HTR-8/SVneo (cell line): ENCODE data around the gene MTF2.

ENCODE experiments used
- DNase-seq: peaks from one replicate; pipeline ENCODE4 v3.0.0; 2011; ENCODE audit warnings: low spot score, mixed read lengths; ENCODE audit not compliant: insufficient read length
- FAIRE-seq: peaks from 2 replicates; lab custom pipeline; 2011; peaks lifted over from hg19 to GRCh38; lab: Jason Lieb, UNC

MTF2 gene

DNA sequence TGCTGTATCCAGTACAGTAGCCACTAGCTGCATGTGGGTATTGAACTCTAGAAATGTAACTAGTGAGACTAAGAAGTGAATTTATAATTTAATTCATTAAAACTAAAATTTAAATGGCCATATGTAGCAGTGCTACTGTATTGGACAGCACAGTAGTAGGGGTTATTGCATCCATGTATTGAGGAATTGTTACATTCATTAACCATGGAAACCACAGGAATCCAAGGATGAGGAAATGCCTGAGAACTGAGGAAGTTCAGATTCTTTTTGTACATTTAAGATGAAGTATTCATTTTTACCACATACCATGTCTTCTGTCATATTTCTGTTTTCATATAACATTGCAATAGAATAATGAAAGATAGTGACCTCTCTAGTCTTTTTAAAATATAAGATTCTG, 2.6 kb downstream of the MTF2 start:
- FAIRE-seq (no peak), DNase-seq (peak; percentile 47)

DNA sequence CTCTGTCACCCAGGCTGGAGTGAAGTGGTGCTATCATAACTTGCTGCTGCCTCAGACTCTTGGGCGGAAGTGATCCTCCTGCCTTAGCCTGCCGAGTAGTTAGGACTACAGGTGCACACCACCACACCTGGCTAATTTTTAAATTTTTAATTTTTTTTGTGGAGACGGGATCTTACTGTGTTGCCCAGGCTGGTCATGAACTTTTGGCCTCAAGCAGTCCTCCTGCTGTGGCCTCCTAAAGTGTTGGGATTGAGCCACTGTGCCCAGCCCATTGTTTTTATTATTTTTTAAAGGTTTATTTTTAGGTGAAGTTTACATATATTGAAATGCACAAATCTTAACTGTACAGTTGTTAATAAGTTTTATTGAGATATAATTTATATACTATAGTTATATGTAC, 3.2 kb downstream of the MTF2 start:
- no peak for DNase-seq
- no peak for FAIRE-seq

DNA sequence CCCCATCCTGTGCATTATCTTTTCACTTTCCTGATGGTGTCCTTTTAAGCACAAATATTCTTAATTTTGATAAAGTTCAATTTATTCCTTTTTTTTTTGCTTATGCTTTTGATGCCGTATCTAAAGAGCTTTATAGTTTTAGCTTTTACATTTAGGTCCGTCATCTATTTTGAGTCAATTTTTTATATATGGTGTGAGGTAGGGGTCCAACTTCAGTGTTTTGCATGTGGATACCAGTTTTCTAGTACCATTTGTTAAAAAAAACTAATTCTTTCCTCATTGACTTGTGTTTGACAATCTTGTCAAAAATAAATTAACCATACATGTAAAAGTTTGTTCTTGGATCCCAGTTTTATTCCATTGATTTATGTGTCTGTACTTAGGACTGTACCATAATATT, 4.9 kb downstream of the MTF2 start:
- no peak for FAIRE-seq
- no peak for DNase-seq

DNA sequence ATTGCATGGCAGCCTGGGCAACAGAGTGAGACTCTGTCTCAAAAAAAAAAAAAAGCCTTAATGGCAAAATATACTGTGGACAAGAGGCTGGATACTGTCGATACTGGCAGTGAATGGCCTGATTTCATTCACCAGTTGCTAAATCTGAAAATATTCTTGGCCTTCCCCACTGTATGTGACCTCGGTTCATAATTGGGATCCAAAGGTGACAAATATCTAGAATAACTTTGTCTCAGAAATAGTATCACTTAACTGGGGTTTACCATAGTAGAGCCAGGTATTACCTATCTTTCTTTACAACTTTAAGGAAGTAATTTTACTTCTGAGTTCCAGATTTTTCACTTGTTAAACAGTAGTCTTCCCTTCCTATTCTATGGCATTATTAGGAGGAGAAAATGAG, 8.4 kb downstream of the MTF2 start:
- DNase-seq (no peak), FAIRE-seq (no peak)

DNA sequence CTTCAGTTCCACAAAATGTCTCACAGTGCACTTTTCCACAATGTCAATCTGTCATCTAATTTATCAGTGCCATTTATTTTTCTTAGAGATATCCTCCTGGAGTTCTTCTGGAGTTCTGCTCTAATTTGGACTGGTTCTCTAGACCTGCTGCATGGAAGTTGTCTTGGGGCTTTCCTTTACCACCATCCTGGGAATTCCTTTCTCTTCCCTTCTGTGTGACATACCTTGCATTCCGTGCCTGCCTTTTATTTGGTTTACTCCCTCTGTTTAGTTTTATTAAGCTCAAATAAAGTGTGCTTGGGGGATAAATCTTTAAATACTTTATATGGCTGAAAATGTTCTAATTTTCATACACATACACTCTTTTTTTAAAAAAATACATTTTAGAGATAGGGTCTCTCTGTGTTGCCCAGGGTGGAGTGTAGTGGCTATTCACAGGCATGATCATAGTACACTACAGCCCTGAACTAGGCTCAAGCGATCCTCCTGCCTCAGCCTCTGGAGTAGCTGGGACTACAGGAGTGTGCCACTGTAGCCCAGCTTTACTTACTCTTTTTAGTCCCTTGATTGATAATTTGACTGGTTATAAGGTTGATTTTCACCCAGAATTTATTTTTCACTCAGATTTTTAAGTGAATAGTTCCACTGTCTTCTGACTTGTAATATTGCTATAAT, 14.4 kb downstream of the MTF2 start:
- peak; percentile 10 for DNase-seq
- FAIRE-seq: no peak

DNA sequence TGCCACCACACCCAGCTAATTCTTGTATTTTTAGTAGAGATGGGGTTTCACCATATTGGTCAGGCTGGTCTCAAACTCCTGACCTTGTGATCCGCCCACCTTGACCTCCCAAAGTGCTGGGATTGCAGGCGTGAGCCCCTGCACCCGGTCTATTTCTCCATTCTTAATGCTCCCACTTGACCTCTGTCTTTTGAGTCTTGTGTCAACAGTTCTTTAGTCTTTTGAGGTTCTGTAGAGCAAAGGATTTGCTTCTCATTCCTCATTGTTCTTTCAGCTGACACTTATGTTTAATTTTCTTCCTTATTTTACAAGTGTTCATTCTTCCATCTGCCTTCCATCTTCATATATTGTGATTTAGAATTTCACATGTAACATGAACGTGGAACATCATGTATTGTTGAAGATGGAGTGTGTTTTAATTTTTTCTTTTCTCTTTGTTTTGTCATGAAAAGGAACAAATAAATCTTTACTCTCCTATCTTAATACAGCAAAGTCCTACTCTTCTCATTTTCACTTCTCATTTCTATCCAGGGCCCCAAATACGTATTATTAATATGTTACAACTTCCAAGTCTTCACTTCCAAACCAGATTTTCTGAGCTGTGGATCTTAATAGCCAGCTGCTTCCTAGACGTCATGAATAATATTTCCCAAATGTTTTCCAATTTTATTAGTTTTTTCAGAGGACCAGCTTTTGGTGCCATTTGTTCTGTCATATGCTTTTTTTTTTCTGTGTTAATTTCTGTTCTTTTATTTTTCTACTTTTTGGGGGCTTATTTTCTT, 16.9 kb downstream of the MTF2 start:
- FAIRE-seq: no peak
- DNase-seq: no peak

DNA sequence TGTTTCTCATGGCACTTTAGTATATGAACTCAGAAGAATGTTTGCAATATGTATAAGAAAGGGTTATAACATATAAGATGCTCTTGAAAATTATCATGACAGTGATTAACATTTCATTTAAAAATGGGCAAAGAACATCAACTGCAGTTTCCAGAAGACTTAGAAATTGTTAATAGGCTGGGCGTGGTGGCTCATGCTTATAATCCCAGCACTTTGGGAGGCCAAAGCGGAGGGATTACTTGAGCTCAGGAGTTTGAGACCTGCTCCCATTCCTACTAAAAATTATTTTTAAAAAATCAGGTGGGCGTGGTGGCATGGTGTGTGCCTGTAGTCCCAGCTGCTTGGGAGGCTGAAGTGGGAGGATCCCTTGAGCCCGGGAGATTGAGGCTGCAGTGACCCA, 23.1 kb downstream of the MTF2 start:
- FAIRE-seq (no peak), DNase-seq (no peak)

DNA sequence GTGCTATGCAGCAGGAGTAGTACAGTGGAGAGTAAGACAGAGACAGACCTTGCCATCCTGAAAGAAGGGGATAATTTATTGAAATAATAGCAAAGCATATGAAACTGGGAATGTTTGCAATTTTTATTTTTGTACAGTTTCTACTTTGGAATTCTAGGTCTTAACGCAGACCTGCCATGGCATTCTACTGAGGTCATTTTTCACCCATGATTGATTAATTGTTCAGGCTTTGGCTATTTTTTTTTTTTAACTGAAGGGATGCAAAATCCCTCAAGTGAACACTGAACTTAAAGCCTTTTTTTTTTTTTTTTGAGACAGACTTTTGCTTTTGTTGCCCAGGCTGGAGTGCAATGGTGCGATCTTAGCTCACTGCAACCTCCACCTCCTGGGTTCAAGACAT, 27.1 kb downstream of the MTF2 start:
- DNase-seq (no peak), FAIRE-seq (no peak)

DNA sequence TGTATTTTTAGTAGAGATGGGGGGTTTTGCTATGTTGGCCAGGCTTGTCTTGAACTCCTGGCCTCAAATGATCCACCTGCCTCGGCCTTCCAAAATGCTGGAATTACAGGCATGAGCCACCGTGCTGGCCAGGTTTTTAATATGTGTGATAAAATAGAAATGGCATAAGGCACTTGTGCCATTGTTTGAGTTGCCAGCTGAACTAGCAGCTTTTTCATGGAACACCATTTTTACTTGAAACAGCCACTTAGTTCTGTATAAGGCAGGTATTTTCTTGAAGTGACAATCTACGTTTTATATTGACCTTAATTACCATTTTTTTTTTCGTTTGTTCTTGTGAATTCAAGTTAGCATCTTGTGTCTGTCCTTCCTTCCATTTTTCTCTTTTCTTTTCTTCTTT, 28.3 kb downstream of the MTF2 start:
- FAIRE-seq (no peak), DNase-seq (no peak)

DNA sequence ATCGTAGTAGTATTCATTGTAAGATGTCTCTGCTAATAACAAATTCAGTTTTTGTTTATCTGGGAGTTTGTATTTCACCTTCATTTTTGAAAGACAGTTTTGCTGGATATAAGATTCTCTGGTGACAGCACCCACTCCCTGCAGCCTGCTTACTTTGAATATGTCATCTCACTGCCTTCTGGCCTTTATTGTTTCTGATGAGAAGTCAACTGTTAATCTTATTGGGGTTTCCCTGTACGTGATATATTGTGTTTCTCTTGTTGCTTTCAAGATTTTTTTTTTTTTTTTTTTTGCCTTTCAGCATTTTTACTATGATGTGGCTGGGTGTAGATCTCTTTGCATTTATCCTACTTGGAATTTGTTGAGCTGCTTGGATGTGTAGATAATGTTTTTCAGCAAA, 29.3 kb downstream of the MTF2 start:
- FAIRE-seq (no peak), DNase-seq (no peak)

DNA sequence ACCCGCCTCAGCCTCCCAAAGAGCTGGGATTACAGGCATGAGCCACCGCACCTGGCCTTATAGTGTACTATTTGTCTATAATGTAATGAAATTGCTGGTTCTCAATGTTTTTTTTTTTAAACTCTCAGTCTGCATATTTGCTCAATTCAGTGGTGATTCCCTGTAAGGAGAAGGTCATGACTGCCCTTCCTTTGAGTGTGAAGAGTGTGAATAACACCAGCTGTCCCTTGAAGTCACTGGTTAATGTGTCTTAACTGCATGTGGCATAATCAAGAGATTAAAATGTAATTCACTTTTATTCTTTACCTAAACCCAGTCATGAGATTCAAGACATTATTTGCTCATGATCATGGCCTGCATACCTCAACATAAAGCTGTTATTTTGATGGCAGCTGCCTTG, 30.5 kb downstream of the MTF2 start:
- FAIRE-seq (no peak), DNase-seq (no peak)

DNA sequence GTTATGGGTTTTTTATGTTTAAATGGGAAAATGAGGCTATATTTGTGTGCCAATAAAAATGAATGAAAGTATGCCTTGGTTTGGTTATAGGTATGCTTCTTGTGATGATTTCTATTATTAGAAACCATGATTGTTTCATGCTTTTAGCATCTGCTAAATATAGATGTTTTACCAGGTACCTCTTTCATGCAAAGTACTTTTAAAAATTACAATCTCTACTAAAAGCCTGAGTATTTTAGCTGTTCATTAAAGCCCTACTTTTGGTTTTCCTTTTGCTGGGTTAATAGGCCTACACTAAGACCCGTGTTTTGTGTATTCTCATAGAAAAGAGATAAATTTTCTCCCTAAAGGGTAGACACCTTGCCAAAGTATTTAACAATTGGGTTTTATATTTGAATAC, 32.0 kb downstream of the MTF2 start:
- FAIRE-seq (no peak), DNase-seq (no peak)

DNA sequence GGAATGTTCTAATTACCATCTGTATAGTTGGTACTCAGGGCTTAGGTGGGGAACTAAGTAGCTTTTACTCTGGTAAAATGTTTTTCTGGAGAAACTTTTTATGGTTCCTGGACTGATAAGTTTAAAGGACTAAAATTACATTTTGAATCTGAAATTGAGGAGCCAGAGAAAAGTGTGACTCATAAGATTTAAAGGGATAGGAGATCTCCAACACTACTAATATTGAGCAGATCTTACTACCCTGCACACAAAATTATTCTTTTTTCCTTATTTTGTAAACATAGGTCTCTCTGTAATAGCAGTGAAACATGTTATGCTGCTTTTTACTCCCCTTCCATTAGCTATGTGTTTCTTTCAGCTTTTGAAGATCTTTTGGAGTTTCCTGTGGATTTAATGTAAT, 32.5 kb downstream of the MTF2 start:
- DNase-seq: no peak
- no peak for FAIRE-seq

DNA sequence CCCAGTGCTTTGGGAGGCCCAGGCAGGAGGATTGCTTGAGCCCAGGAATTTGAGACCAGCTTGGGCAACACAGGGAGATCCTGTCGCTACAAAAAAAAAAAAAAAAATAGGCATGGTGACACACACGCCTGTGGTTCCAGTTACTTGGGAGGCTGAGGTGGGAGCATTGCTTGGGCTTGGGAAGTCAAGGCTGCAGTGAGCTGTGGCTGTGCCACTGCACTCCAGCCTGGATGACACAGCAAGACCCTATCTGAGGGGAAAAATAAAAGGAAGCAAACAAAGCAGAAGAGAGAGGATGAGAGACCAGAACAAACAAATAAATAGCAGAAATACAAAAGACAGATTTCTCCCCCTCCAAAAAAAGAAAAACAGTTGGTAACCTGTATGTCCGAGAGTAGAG, 34.0 kb downstream of the MTF2 start:
- FAIRE-seq: no peak
- no peak for DNase-seq

DNA sequence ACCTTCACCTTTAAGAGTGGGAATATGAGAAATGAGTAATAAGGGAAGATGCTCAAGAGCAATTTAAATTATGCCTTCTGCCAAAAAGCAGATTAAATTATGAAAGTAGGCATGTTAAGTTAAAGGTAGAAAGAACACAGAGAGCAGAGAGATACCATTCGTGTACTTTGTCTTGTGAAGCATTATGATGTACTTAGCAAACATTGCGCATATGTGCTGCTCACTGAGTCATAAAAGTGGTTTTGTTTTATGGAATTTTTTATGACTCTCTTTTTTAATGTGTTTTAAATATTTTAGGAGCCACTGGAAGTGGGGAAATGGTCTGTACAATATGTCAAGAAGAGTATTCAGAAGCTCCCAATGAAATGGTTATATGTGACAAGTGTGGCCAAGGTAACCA, 35.3 kb downstream of the MTF2 start:
- DNase-seq (no peak), FAIRE-seq (no peak)

DNA sequence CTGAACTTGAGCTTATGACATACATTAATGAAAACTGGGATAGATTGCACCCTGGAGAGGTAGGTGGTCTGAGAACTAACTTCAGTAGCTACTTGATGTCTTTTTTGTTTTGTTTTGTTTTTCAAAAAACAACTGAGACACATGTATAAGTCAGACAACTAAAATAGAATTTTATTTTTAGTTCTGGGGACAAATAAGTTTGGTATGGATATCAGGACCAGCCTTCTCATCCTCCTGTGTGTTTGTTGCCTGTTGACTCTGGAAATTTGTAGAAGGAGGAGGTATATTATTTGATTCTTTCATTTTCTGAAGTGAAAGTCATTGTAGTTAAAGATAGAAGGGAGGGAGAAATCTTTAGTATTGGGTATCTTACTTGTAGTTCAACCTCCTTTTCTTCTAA, 41.5 kb downstream of the MTF2 start:
- DNase-seq (no peak), FAIRE-seq (no peak)

DNA sequence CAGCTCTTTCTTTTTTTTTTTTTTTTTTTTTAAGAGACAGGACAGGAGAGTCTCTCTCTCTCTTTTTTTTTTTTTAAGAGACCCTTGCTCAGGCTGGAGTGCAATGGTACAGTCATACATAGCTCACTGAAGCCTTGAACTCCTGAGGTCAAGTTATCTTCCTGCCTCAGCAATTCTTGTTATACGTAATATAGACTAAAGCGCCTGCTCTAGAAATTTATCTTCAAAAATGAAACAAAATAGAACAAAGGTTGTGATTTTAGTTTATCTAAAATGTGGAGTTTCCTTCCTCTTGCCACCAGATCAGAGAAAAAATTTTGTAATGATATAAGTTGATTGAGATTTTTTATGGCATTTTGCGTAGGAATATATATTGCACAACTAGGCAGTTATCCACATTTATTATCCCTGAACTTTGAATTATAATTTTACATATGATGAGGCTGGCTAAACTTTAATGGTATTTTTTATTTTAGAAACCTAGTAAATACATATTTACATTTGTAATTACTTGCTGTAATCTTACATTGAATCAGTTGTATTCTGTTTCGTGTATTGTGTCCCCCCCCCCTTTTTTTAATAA, 44.2 kb downstream of the MTF2 start:
- no peak for FAIRE-seq

DNA sequence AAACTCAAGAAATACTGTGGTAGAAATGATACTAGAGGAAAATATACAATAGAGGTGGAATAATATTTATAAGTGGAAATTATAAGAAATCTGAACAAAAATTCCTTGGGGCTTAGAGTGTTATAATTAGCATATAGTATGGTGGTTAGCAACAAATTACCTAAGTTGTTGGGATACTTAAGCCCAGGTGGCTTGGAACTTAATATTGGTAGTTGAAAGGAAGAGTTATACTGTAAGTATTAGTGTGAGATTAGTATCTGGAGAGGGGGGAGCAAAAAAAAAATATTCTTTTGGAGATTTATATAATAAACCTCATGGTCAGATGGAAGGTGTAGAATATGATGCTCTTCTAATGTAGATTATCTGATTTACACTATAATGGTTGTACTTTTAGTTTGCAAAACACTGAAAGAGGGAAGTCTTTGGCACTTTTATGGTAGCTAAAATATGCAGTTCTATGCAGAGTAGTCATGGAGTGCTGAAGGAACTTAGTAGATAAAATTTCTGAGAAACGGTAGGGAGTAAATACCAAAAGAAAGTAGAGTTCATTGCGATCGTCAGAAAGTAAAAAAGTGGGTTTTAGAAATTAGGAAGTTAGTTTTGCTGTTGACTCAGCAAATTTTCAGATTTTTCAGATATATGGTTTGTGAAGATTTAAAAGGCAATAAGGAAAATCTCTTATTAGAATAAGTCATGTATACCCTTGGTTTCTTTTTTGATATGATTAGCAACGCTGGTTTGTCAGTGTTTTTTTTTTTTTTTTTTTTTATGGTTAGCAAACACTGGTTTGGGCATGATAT, 45.7 kb downstream of the MTF2 start:
- DNase-seq: no peak
- no peak for FAIRE-seq

More for the DNA sequence above, 44.2 kb downstream of the MTF2 start:
- DNase-seq: no peak

DNA sequence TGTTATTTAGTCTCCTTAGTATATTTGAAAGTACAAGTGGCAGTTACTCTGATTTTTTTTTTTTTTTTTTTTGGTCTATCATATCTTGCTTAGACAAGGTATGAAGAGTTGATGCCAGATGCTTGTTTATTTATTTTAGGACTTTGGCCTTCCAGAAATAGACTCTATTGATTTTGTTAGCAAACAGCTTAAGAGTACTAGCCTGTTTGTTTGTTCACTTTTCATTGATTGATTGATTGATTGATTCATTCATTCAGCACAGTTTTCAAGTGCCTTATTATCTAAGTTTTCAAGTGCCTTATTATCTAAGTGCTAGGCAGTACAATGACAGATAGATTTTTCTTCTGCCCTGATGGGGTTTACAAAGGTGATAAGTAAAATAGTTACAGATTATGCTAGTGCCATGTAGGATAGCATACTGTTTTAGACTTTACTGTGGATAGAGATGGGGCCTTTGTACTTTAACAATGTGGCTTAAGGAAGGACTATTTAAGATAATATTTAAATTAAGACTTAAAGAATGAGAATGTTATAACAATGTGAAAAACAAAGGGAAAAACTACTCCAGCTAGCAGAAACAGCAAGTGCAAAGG, 50.5 kb downstream of the MTF2 start:
- FAIRE-seq (no peak), DNase-seq (no peak)

DNA sequence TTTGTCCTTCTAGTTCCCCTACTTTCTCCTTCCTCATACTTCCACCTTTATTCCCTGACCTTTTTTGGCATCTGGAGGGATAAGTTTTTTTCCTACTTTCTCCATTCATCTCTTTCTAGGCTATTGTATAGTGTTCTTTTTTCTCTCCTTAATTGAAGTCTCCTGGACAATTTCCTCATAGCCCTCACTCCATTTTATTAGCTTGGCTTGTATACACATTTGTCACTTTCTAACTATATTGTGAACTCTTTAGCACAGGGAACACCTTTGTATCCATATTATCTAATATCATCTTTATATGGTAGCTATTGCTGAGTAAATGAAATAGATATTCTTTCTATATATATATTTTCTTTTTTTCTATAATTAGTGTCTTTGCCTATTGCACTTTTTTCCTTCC, 53.6 kb downstream of the MTF2 start:
- no peak for DNase-seq
- FAIRE-seq: no peak

DNA sequence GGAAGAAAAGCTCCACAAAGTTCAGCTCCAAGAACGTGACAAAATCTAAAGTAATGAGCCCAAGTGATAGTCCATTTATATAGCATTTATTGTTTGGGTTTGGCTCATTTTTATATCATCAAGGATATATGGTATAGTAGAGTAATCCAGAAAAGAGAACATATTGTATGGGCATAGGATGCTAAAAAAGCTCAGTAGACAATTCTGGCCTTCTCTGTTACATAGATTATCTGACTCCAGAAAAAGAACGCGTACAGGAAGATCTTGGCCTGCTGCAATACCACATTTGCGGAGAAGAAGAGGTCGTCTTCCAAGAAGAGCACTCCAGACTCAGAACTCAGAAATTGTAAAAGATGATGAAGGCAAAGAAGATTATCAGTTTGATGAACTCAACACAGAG, 57.4 kb downstream of the MTF2 start:
- FAIRE-seq (no peak), DNase-seq (no peak)
